Tibial artery (tissue), 4 donors: ENCODE data around the gene CRY2.

Experiments used
- DNase-seq, 2 donors: peaks; one replicate each; pipeline ENCODE4 v3.0.0-alpha.2; 2019
- H3K27ac ChIP-seq, 2 donors: fragments of 200-600 bp; sonication (generic) in 1 of 2; 1 replicate in 1 of 2; 2 replicates in 1 of 2; pipeline ENCODE4 v1.5.1; 2018 to 2019; ENCODE audit warnings: mild to moderate bottlenecking in 1 of 2
- H3K27me3 ChIP-seq, 2 donors: fragments of 200-600 bp; sonication (generic) in 1 of 2; one replicate each; pipeline versions ENCODE4 v1.5.1 to v1.6.0; 2016 to 2019
- H3K36me3 ChIP-seq, 3 donors: fragments of 200-600 bp; sonication (generic) in 2 of 3; one replicate each; pipeline ENCODE4 v1.5.1; 2016 to 2019; ENCODE audit warnings: mild to moderate bottlenecking in 2 of 3
- H3K4me1 ChIP-seq, 4 donors: fragments of 200-600 bp; sonication (generic) in 2 of 4; 1 replicate in 3 of 4; 2 replicates in 1 of 4; pipeline ENCODE4 v1.5.1; 2016 to 2019
- H3K4me3 ChIP-seq, 2 donors: fragments of 200-600 bp; sonication (generic) in 1 of 2; 1 replicate in 1 of 2; 2 replicates in 1 of 2; pipeline ENCODE4 v1.5.1; 2018 to 2019; ENCODE audit warnings: mild to moderate bottlenecking in 2 of 2
- H3K9me3 ChIP-seq, 3 donors: fragments of 200-600 bp; sonication (generic) in 1 of 3; one replicate each; pipeline ENCODE4 v1.5.1; 2016 to 2019
- intact Hi-C: fragments of 100-400 bp; cut with DNase I; formaldehyde crosslinking; loops from one replicate; pipeline ENCODE4 v1.15.0; 2023; ENCODE audit warnings: low total_unique reads
- TF ChIP-seq, protein P1 (sequence below), 2 experiments: fragments of 200-600 bp in 1 of 2; fragments of 450-650 bp in 1 of 2; IDR thresholded peaks; one replicate each; pipeline ENCODE4 v1.5.1; 2017 to 2019; ENCODE audit warnings: antibody characterized with exemption in 2 of 2, mild to moderate bottlenecking in 1 of 2, moderate library complexity in 1 of 2

Gene CRY2

GRCh38 chr11:45847911-45848316 is 639 bp downstream of the CRY2 start:
- Histone ChIP-seq H3K4me1 (peaks cover 0 to 65% (median 55%) of the 10 kb centered on the region in 4 donors), H3K27ac (peak overlapping the region; percentile 97 to 99), H3K27me3 (no peaks in the 10 kb centered on the region), H3K9me3 (no peaks in the 10 kb centered on the region), H3K36me3 (no peaks in the 10 kb centered on the region), H3K4me3 (peak overlapping the region; percentile 91 to 98)
- intact Hi-C loops = no loop called here
- TF ChIP-seq, protein P1, sequence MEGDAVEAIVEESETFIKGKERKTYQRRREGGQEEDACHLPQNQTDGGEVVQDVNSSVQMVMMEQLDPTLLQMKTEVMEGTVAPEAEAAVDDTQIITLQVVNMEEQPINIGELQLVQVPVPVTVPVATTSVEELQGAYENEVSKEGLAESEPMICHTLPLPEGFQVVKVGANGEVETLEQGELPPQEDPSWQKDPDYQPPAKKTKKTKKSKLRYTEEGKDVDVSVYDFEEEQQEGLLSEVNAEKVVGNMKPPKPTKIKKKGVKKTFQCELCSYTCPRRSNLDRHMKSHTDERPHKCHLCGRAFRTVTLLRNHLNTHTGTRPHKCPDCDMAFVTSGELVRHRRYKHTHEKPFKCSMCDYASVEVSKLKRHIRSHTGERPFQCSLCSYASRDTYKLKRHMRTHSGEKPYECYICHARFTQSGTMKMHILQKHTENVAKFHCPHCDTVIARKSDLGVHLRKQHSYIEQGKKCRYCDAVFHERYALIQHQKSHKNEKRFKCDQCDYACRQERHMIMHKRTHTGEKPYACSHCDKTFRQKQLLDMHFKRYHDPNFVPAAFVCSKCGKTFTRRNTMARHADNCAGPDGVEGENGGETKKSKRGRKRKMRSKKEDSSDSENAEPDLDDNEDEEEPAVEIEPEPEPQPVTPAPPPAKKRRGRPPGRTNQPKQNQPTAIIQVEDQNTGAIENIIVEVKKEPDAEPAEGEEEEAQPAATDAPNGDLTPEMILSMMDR (IDR thresholded peaks at IDR 0.05) = peak in 1 of 2 experiments; percentile 15
- DNase-seq = peak; percentile 58 to 79

- Histone ChIP-seq H3K27me3 (no peaks in the 10 kb centered on the region), H3K9me3 (no peaks in the 10 kb centered on the region), H3K27ac (peak overlapping the region; percentile 97 to 99), H3K4me1 (peaks cover 0 to 65% (median 58%) of the 10 kb centered on the region in 4 donors), H3K36me3 (no peaks in the 10 kb centered on the region), H3K4me3 (peak overlapping the region; percentile 91 to 98)
- TF ChIP-seq, protein P1 (IDR thresholded peaks at IDR 0.05) = no peak
- intact Hi-C loops = no loop called here
- peak in 1 of 2 donors; percentile 53 for DNase-seq
Observed at GRCh38 chr11:45848654-45849081, 1.4 kb downstream of the CRY2 start.

- H3K4me1 ChIP-seq = peaks cover 0 to 82% (median 75%) of the 10 kb centered on the region in 4 donors
- DNase-seq = peak in 1 of 2 donors; percentile 21
Observed at GRCh38 chr11:45850446-45850845, 3.2 kb downstream of the CRY2 start.

GRCh38 chr11:45851228-45851627 is 4.0 kb downstream of the CRY2 start:
- intact Hi-C loops = no loop called here
- H3K27me3 ChIP-seq = no peaks in the 10 kb centered on the region
- H3K4me3 ChIP-seq = no peak overlapping the region
- H3K27ac ChIP-seq = peak overlapping the region; percentile 84 to 88
- TF ChIP-seq, protein P1 (IDR thresholded peaks at IDR 0.05) = no peak
- no peak for DNase-seq
- no peaks in the 10 kb centered on the region for H3K9me3 ChIP-seq
- peaks cover 0 to 6% (median 0%) of the 10 kb centered on the region in 3 donors for H3K36me3 ChIP-seq
- H3K4me1 ChIP-seq = peaks cover 0 to 87% (median 81%) of the 10 kb centered on the region in 4 donors

More at GRCh38 chr11:45850446-45850845, 3.2 kb downstream of the CRY2 start:
- Histone ChIP-seq H3K9me3 (no peaks in the 10 kb centered on the region), H3K36me3 (no peaks in the 10 kb centered on the region), H3K4me3 (no peak overlapping the region), H3K27me3 (no peaks in the 10 kb centered on the region), H3K27ac (no peak overlapping the region)
- TF ChIP-seq, protein P1 (IDR thresholded peaks at IDR 0.05) = no peak
- intact Hi-C loops = no loop called here

- Histone ChIP-seq H3K4me1 (peaks cover 0 to 91% (median 87%) of the 10 kb centered on the region in 4 donors), H3K4me3 (no peak overlapping the region), H3K9me3 (no peaks in the 10 kb centered on the region), H3K27me3 (no peaks in the 10 kb centered on the region), H3K36me3 (peaks cover 0 to 16% (median 8%) of the 10 kb centered on the region in 3 donors), H3K27ac (peak overlapping the region; percentile 84 to 88)
- intact Hi-C loops = no loop called here
- peak in 1 of 2 donors; percentile 67 for DNase-seq
- TF ChIP-seq, protein P1 (IDR thresholded peaks at IDR 0.05) = no peak
Observed at GRCh38 chr11:45852018-45852711, 4.9 kb downstream of the CRY2 start.
